HUES64 (cell line): ENCODE data around the gene ANKRD34A.

ENCODE experiments used
- H3K27ac ChIP-seq: 2 replicates; pipeline ENCODE4 v1.7.0; 2013; ENCODE audit warnings: low read depth, low read length, inconsistent platforms
- H3K27me3 ChIP-seq: 2 replicates; pipeline ENCODE4 v1.6.1; 2013; ENCODE audit warnings: mild to moderate bottlenecking, low read length; ENCODE audit not compliant: insufficient read depth
- H3K36me3 ChIP-seq: 2 replicates; pipeline ENCODE4 v1.6.1; 2013; ENCODE audit warnings: mild to moderate bottlenecking, low read length; ENCODE audit not compliant: insufficient read depth
- H3K4me1 ChIP-seq: 2 replicates; pipeline ENCODE4 v1.6.1; 2013; ENCODE audit warnings: mild to moderate bottlenecking, low read length, moderate library complexity; ENCODE audit not compliant: insufficient read depth
- H3K4me3 ChIP-seq: 2 replicates; pipeline ENCODE4 v1.5.1; 2013; ENCODE audit warnings: mild to moderate bottlenecking, low read length, moderate library complexity
- H3K9ac ChIP-seq: 2 replicates; pipeline ENCODE4 v1.6.1; 2013; ENCODE audit warnings: mild to moderate bottlenecking, low read depth, low read length
- H3K9me3 ChIP-seq: 2 replicates; pipeline ENCODE4 v1.6.1; 2013; ENCODE audit warnings: low read depth, low read length; ENCODE audit not compliant: insufficient read depth
- WGBS: fragments of 150-250, 120-280 bp; methylation state at CpG from one replicate; pipeline ENCODE4 v1.1.7; 2013; ENCODE audit warnings: missing lambda C conversion rate; 5-methylcytosine and 5-hydroxymethylcytosine counted together

Gene ANKRD34A

DNA sequence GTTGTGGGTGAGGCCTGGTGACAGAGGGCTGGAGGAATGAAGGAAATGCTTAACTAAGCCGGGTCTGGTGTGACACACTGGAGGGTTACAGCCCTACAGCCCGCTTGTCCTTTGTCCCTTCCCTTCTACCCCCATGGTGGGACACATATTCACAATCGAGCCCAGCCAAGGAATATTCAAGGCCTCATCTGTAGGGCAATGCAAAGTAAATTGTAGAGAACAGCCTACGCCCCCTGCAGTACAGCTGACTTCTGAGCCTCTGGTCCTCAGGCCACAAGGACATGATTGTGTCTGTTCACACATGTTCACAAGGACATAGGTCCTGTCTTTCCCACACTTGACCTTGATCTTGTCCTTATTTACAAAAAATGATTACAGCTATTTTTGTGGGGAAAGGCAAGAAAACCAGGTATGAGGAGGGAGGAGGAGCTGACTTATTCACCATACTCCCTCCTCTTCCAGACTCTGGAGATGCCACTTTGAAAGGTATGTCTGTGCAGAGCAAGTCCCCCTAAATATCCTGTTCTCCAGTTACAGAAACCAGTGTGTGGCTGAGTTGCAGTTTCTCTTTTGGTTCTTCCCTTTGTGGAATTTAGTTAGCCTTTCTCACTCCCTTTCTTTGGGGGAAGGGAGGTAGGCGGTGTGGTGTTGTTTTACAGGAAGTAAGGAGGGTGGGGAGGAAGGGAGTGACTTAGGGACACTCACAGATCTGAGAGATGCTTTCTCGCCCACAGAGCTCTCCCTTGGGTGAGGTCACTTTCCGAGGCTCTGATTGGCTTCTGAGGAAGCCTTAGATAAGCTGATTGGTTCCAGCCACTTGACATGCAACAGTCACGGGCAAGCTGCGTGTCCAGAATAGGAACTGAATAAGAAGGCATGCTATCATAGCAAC, 14.7 kb upstream of the ANKRD34A start:
- H3K4me1 ChIP-seq: peaks cover 26% of the 10 kb centered on the region
- H3K9me3 ChIP-seq: no peaks in the 10 kb centered on the region
- H3K4me3 ChIP-seq: peak overlapping the region; percentile 44
- H3K27ac ChIP-seq: peak overlapping the region; percentile 97
- 13% methylated on average over 9 of the region's 9 CpGs for WGBS
- H3K9ac ChIP-seq: peak overlapping the region; percentile 76
- H3K36me3 ChIP-seq: no peaks in the 10 kb centered on the region
- no peaks in the 10 kb centered on the region for H3K27me3 ChIP-seq

DNA sequence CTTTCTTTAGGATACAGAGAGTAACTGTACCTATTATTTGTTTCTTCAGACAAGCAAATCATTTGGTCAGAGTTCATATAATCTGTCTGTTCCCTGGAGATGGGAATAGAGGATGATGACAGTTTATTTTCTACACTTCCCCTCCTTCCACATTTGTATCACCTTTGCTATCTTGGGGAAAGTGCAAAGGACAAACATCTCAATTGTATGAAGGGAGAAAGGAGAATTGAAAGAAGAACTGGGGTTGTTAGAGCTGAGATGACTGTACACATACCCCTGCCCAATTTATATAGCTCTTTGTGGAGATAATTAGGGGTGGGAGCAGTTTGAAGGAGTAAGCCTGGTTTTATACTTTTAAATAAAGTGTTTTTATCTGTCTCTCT, 14.1 kb upstream of the ANKRD34A start:
- Histone ChIP-seq H3K27ac (peak overlapping the region; percentile 97), H3K4me1 (peaks cover 26% of the 10 kb centered on the region), H3K9me3 (no peaks in the 10 kb centered on the region), H3K27me3 (no peaks in the 10 kb centered on the region), H3K36me3 (no peaks in the 10 kb centered on the region), H3K4me3 (peak overlapping the region; percentile 44; the same call in 1 of the 2 replicates), H3K9ac (peak overlapping the region; percentile 76)

DNA sequence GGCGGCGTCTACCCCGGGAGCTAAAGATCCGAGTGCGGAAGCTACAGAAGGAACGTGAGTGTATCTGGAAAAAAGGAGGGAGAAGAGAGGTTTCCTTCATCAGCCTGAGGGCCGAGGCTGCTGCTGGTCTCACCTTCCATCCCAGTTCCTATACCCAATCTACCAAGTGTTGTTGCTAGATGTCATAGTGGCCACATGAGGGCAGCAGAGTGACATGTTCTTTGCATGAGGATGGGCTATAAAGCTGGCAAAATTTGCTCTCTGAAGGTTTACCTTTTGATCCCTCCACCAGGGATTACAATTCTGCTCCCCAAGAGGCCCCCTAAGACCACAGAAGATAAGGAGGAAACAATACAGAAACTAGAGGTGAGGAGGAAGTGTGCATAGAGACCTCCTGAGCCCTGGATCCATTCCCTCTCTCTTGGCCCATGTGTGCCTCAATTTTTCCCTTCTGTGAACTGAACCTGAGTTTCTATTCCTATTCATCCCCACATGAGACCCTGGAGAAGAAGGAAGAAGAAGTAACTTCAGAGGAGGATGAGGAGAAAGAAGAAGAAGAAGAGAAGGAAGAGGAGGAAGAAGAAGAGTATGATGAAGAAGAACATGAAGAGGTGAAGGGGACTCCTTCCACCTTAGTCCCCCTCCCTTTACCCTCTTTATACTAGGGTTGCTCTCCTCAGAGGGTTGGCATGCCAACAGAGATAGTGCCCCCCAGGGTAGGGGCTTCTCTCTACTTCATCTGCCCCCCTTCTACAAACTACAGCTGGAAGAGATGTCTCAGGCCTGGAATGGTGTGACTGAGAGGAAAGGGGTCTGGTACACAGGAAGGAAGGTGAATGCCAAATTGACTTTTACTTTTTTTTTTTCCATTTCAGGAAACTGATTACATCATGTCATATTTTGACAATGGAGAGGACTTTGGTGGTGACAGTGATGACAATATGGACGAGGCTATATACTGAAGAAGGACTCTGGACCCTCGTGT, 13.4 kb upstream of the ANKRD34A start:
- no peaks in the 10 kb centered on the region for H3K9me3 ChIP-seq
- no peaks in the 10 kb centered on the region for H3K36me3 ChIP-seq
- H3K9ac ChIP-seq: no peak overlapping the region; the same call in 1 of the 2 replicates
- H3K4me3 ChIP-seq: 0 out of 2 replicates have a peak overlapping the region, but pooled peaks have one; percentile 11
- no peaks in the 10 kb centered on the region for H3K27me3 ChIP-seq
- 31% methylated on average over 7 of the region's 9 CpGs for whole genome bisulfite sequencing
- H3K27ac ChIP-seq: peak overlapping the region; percentile 97; the same call in 1 of the 2 replicates
- H3K4me1 ChIP-seq: peaks cover 26% of the 10 kb centered on the region

DNA sequence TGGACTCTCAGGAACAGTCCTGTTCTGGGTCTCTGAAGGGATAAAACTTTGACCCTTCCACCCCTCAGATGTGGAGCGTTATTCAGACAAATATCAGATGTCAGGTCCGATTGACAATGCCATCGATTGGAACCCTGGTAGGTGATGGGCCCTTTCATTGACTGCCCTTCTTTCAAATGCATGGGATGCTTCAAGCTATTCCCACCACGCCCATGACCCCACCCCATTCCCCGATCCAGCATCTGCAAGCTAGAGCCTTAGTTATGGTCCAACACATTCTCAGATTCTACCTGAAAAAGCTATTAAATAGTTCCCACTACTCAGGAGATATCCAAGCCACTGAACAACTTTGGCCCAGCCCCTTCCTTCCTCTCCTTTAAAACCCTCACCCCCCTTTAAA, 12.6 kb upstream of the ANKRD34A start:
- no peak overlapping the region for H3K9ac ChIP-seq
- no peaks in the 10 kb centered on the region for H3K27me3 ChIP-seq
- H3K36me3 ChIP-seq: no peaks in the 10 kb centered on the region
- H3K27ac ChIP-seq: no peak overlapping the region
- H3K4me1 ChIP-seq: peaks cover 26% of the 10 kb centered on the region
- H3K9me3 ChIP-seq: no peaks in the 10 kb centered on the region
- WGBS: 61% methylated on average over 5 of the region's 5 CpGs
- H3K4me3 ChIP-seq: 0 out of 2 replicates have a peak overlapping the region, but pooled peaks have one; percentile 11

DNA sequence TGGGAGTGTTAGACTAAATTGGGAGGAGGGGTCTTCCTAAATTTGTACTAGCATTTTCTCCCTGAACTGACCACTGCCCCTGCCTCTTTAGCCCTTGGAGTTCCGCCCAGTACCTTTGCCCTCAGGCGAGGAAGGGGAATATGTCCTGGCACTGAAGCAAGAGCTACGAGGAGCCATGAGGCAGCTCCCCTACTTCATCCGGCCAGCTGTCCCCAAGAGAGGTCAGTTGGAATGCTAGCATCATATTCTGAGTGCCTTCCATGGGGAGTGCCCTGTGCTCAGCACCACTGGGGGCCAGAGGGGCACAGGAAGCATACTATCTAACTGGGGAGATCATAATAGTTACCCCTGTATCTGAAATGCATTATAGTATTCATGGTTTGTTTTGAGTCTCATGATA, 10.8 kb upstream of the ANKRD34A start:
- 91% methylated on average over 4 of the region's 4 CpGs for WGBS
- Histone ChIP-seq H3K4me1 (peaks cover 24% of the 10 kb centered on the region), H3K36me3 (no peaks in the 10 kb centered on the region), H3K9me3 (no peaks in the 10 kb centered on the region), H3K27ac (no peak overlapping the region), H3K9ac (no peak overlapping the region), H3K27me3 (no peaks in the 10 kb centered on the region), H3K4me3 (no peak overlapping the region)

DNA sequence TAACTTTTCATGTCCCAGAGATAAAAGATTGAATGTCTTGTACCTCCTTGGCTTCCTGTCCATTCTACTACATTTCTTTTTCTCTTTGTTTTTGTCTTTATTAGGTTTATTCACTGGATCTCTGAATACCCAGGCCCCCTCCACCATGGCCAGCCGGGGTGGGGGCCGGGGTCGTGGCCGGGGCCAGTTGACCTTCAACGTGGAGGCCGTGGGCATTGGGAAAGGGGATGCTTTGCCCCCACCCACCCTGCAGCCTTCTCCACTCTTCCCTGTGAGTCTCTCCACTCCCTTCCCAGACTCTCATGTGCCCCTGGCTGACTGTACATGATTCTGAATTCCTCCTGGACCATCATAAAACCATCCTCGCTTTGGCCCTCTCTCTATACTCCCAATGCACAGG, 10.3 kb upstream of the ANKRD34A start:
- peaks cover 19% of the 10 kb centered on the region for H3K4me1 ChIP-seq
- no peaks in the 10 kb centered on the region for H3K27me3 ChIP-seq
- no peak overlapping the region for H3K27ac ChIP-seq

DNA sequence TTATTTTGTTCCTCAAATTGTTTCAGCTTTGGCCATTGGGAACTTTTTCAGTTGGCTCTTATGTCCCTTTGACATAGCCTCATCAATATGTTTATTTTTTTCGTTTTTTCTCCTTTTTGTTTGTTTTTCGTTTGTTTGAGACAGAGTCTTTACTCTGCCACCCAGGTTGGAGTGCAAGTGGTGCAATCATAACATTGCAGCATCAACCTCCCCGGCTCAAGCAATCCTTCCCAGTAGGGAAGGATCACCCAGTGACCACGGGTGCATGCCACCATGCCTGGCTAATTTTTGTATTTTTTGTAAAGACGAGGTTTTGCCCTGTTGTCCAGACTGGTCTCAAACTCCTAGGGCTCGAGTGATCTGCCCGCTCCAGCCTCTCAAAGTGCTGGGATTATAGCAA, 8.2 kb upstream of the ANKRD34A start:
- WGBS: 86% methylated on average over 7 of the region's 7 CpGs

More for the DNA sequence above, 10.3 kb upstream of the ANKRD34A start:
- no peaks in the 10 kb centered on the region for H3K9me3 ChIP-seq
- no peaks in the 10 kb centered on the region for H3K36me3 ChIP-seq
- H3K4me3 ChIP-seq: no peak overlapping the region
- no peak overlapping the region for H3K9ac ChIP-seq
- 95% methylated on average over 7 of the region's 7 CpGs for WGBS

DNA sequence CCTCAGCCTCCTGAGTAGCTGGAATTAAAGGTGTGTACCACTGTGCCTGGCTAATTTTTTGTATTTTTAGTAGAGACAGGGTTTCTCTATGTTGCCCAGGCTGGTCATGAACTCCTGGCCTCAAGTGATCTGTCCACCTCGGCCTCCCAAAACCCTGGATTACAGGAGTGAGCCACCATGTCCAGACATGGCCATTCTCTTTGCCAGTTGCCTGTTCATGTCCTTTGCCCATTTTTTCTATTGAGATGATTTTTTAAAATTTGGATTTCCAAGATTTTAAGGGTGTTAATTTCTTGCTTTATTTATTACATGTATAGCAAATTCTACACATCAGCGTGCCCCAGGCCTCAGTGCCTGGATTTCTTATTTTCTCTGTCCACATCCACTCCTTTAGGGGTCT, 2.9 kb upstream of the ANKRD34A start:
- 93% methylated on average over 2 of the region's 2 CpGs for WGBS
- Histone ChIP-seq H3K9ac (no peak overlapping the region), H3K4me3 (no peak overlapping the region), H3K27me3 (peaks cover 20% of the 10 kb centered on the region), H3K27ac (no peak overlapping the region), H3K4me1 (peaks cover 13% of the 10 kb centered on the region), H3K36me3 (no peaks in the 10 kb centered on the region), H3K9me3 (0 out of 2 replicates have a peak, but pooled peaks cover 5% of the 10 kb centered on the region)

More for the DNA sequence above, 8.2 kb upstream of the ANKRD34A start:
- H3K36me3 ChIP-seq: no peaks in the 10 kb centered on the region
- no peak overlapping the region for H3K9ac ChIP-seq
- H3K27ac ChIP-seq: no peak overlapping the region
- 0 out of 2 replicates have a peak, but pooled peaks cover under 1% of the 10 kb centered on the region for H3K9me3 ChIP-seq
- 0 out of 2 replicates have a peak, but pooled peaks cover under 1% of the 10 kb centered on the region for H3K4me1 ChIP-seq
- H3K27me3 ChIP-seq: no peaks in the 10 kb centered on the region
- no peak overlapping the region for H3K4me3 ChIP-seq

DNA sequence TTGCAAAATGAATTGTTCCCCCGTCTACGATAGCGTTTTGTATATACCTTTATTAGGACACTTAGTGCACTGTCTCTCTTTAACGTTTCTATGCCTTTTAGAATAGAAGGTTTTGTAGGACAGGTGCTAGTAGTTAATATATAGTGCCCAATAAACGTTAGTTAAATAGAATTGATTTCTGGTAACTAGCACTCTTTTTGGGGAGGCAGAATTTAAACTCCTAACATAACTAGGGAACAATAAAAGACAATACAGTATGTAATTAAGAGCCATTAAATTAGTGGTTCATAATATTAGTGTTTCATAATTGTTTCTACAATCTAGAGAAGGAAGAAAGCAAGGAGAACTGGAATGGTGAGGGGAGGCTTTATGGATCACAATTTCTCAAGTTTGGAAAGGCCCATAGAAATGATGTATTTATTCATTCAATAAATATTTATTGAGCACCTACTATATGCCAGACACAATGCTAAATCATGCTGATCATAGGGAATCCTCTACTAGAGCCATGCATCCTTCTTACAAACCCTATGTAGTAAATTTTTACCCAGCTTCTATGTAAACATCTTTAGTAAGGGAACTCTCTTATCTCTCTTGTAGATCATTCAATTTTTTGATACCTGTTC, 857 bp upstream of the ANKRD34A start:
- Histone ChIP-seq H3K9me3 (0 out of 2 replicates have a peak, but pooled peaks cover 5% of the 10 kb centered on the region), H3K4me3 (peak overlapping the region; percentile 65), H3K27ac (no peak overlapping the region), H3K9ac (no peak overlapping the region), H3K27me3 (peaks cover 40% of the 10 kb centered on the region), H3K36me3 (no peaks in the 10 kb centered on the region), H3K4me1 (peaks cover 13% of the 10 kb centered on the region)
- 43% methylated on average over 3 of the region's 5 CpGs for WGBS

DNA sequence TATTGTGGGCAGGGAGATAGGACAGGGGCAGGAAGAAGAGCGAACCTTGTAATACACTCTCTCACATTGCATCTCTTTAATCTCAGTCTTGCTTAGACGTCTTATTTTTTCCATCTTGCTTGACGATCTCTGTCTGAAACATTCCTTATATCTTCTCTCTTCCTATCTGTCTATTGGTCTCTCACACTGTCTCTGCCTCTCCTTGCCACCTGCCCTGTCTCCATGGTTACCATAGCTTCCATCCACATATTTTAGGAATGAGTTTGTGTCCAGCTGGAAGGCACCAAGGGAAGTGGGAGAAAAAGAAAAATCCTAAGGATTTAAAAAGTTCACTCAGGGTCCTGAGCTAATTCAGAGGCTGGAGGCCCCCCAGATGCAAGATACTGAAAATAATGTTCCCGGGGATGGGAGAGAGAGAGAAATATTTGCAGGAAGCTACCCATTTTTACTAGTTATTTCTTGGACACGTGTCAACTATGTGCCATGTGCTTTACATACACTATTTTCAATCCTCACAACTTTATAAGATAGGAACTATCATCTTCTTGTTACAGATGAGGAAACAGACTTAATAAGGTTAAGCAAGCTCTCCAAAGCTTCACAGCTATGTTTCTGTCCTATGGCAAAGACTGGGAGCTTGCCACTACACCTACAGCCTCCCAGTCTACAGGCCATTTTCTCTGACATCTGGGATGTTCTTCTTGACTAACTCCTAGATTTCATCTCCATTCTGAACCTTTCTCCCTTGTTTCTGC, 933 bp downstream of the ANKRD34A start:
- H3K27ac ChIP-seq: no peak overlapping the region
- H3K27me3 ChIP-seq: peaks cover 58% of the 10 kb centered on the region
- peaks cover 13% of the 10 kb centered on the region for H3K4me1 ChIP-seq

More for the DNA sequence above, 933 bp downstream of the ANKRD34A start:
- peak overlapping the region; percentile 92 for H3K4me3 ChIP-seq
- H3K9ac ChIP-seq: no peak overlapping the region
- H3K36me3 ChIP-seq: no peaks in the 10 kb centered on the region
- H3K9me3 ChIP-seq: 0 out of 2 replicates have a peak, but pooled peaks cover 5% of the 10 kb centered on the region
- WGBS: 66% methylated on average over 5 of the region's 5 CpGs
